ENCODE results near the gene CEP57L1.
A peak's percentile ranks its signal among the peaks of the same experiment; 100 is the strongest.

The CEP57L1 gene

DNA sequence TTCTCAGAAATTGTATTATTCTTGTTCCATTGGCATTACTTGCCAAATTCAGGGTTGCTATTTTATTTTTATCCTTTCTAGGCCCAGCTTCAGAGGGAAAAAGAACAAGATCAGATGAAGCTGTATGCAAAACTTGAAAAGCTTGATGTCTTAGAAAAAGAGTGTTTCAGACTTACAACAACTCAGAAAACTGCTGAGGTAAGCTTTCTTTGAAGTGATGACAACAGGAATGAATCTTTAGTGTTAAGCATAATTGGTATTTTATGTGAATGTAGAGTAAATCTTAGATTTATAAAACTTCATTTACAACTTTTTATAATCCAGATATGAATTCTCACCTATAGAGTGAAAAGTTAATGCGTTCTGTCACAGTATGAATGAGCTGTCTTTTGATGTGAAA, 58.4 kb downstream of the CEP57L1 start:
- FAIRE-seq (peak; percentile 25), DNase-seq (ENCODE audit: insufficient read length, low spot score) (no peak)
- TF ChIP-seq, protein P1, sequence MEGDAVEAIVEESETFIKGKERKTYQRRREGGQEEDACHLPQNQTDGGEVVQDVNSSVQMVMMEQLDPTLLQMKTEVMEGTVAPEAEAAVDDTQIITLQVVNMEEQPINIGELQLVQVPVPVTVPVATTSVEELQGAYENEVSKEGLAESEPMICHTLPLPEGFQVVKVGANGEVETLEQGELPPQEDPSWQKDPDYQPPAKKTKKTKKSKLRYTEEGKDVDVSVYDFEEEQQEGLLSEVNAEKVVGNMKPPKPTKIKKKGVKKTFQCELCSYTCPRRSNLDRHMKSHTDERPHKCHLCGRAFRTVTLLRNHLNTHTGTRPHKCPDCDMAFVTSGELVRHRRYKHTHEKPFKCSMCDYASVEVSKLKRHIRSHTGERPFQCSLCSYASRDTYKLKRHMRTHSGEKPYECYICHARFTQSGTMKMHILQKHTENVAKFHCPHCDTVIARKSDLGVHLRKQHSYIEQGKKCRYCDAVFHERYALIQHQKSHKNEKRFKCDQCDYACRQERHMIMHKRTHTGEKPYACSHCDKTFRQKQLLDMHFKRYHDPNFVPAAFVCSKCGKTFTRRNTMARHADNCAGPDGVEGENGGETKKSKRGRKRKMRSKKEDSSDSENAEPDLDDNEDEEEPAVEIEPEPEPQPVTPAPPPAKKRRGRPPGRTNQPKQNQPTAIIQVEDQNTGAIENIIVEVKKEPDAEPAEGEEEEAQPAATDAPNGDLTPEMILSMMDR (IDR thresholded peaks at IDR 0.05; ENCODE audit: insufficient read depth, missing control alignments): no peak

DNA sequence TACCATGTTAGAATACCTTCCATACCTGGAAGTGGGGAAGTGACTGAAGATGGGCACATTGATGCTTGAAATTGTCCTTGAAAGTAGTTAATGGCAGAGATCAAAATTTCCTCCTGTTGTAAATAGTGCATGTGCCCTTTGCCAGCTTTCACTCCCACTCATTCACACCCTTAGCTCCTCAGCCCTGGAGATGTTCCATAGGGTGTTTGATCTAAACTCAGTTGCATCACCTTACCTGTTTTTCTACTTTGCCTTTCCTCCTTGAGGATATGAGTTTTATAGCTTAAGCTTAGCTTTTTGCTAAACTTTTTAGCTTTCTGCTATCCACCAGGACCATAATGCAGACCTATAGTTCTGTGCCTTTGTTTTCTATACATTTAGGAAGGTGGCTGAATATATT, 69.0 kb downstream of the CEP57L1 start:
- TF ChIP-seq, protein P1 (IDR thresholded peaks at IDR 0.05; ENCODE audit: insufficient read depth, missing control alignments): no peak
- FAIRE-seq (no peak), DNase-seq (ENCODE audit: insufficient read length, low spot score) (no peak)

DNA sequence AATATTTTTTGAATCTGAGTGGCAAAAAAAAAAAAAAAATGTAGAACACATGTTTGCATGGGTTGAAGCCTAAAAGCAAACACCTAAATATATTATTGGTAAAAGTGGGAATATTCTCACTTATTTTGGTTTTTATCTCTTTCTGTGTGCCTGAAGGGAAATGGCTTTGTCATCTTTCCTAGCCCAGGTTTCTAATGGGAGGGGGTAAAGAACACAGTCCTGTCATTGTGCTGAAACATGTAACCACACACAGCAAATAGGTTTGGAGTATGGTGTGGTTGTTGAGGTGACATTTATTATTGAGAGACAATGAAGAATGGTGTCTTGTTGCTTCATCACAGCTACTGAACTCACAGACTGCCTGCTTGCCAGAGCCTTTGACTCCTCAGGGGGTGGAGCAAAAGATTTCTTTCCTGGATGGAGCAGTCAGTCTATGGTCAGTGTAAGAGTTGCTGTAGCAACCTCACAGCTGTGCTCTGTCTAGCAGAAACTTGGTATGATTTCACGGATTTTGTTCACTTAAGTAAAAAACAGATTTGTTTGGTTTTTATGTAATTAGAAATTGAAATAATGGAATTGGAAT, 70.2 kb downstream of the CEP57L1 start:
- no peak for DNase-seq (ENCODE audit: insufficient read length, low spot score)
- no peak for FAIRE-seq
- TF ChIP-seq, protein P1 (IDR thresholded peaks at IDR 0.05; ENCODE audit: insufficient read depth, missing control alignments): no peak

DNA sequence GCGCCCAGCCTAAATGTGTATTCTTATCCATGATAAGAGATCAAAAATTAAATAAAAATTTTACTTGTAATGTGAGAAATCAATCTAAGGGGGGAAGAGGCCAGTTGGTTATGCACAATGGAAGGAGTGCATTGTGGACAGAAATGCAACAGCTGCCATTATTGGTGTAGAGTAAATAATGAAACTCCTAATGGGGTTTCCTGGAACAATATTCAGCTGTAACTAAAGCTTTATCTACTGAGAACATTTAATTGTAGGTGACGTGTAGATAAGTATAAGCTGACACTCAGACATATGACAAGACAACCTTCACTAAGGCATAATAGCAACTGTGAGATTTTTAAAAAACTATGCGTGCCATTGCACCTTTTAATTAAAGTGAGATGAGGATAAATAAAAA, 71.4 kb downstream of the CEP57L1 start:
- DNase-seq (ENCODE audit: insufficient read length, low spot score) (no peak), FAIRE-seq (peak; percentile 88)
- TF ChIP-seq, protein P1 (IDR thresholded peaks at IDR 0.05; ENCODE audit: insufficient read depth, missing control alignments): no peak

DNA sequence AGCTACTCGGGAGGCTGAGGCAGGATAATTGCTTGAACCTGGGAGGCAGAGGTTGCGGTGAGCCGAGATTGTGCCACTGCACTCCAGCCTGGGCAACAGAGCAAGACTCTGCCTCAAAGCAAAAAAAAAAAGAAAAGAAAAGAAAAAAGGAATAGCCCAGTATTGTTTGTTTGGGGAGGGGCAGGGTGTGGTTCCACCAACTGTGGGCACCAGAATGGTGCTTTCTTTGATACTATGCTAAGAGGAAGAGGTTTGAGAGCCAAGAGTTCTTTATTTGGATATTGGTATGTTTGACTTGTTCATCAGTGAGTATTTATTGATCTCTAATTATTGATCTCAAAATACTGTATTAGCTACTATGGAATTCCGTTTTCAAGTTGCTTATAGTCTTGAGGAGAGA, 72.3 kb downstream of the CEP57L1 start:
- TF ChIP-seq, protein P1 (IDR thresholded peaks at IDR 0.05; ENCODE audit: insufficient read depth, missing control alignments): no peak
- no peak for DNase-seq (ENCODE audit: insufficient read length, low spot score)
- FAIRE-seq: no peak

DNA sequence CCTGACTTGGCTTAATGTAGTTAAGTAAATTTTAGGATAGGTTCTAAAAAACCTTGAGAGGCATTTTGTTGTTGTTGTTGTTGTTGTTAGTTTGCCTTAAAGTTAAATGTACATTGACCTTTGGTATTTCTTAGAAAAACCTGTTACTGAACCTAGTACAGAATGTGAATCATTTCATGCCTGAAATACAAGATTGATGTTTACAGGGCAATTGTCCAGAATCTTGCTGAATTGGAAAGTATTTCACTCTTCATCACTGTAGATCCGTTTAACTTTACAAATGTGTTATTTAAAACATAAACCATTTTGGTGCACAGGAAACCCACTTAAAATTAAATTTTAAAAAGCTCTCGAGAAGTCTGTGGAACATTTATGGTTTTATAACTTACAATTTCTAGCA, 75.0 kb downstream of the CEP57L1 start:
- FAIRE-seq: no peak
- no peak for DNase-seq (ENCODE audit: insufficient read length, low spot score)
- TF ChIP-seq, protein P1 (IDR thresholded peaks at IDR 0.05; ENCODE audit: insufficient read depth, missing control alignments): no peak

DNA sequence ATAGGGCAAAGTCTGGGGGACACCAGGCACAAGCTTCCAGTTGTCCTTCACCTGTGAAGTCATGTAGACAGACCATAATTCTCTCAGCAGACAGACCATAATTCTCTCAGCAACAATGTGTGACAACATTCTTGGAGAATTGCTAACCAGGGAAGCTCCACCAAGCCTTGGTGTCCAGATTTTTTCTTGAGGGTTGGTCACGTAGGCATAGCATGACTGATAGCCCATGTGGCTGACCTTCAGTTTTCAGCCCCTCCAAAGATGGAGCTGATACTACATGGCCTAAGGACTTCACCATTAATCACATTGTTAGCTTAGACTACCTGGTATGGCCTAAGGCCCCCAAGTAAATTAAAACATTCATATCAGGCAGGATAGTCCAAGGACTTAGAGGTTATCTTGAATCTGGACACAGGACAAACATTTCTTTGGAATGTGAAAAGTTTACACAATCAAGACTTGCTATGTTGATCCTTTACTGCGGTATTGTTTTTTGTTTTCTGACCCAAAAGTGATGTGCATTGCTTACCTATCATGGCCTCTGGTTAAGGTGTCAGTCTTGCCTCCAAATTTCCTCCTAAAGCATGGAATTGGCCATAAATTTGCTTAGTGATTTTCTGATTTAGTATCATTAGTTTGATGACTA, 76.9 kb downstream of the CEP57L1 start:
- no peak for DNase-seq (ENCODE audit: insufficient read length, low spot score)
- FAIRE-seq: no peak
- TF ChIP-seq, protein P1 (IDR thresholded peaks at IDR 0.05; ENCODE audit: insufficient read depth, missing control alignments): no peak

Data from D721Med (cell line).